Stomach (tissue), 9 donors: ENCODE data around the gene ITGB5. TPM values are rescaled to one million over a fixed set of nuclear protein-coding genes. Genes with fewer than 3 reads are reported as not detected.

Source experiments
- DNase-seq, 2 donors: peaks; one replicate each; pipeline versions ENCODE4 v3.0.0 to v3.0.0-alpha.2; 2013 to 2019
- H3K27ac ChIP-seq, 5 donors: fragments of 200-600 bp in 4 of 5; sonication (generic) in 4 of 5; one replicate each; pipeline ENCODE4 v1.5.1; 2013 to 2019; ENCODE audit warnings: mild to moderate bottlenecking in 1 of 5, moderate library complexity in 1 of 5
- H3K27me3 ChIP-seq, 3 donors: fragments of 200-600 bp; sonication (generic); one replicate each; pipeline ENCODE4 v1.5.1; 2017 to 2019; ENCODE audit warnings: mixed run types in 1 of 3
- H3K36me3 ChIP-seq, 4 donors: fragments of 200-600 bp; sonication (generic); 1 replicate in 3 of 4; 2 replicates in 1 of 4; pipeline ENCODE4 v1.5.1; 2016 to 2019
- H3K4me1 ChIP-seq, 4 donors: fragments of 200-600 bp; sonication (generic); one replicate each; pipeline ENCODE4 v1.5.1; 2016 to 2019
- H3K4me3 ChIP-seq, 4 donors: fragments of 200-600 bp; sonication (generic) in 3 of 4; one replicate each; pipeline ENCODE4 v1.5.1; 2016 to 2019; ENCODE audit warnings: mild to moderate bottlenecking in 1 of 4
- H3K9me3 ChIP-seq, 4 donors: fragments of 200-600 bp; sonication (generic); one replicate each; pipeline ENCODE4 v1.5.1; 2016 to 2019
- EP300 ChIP-seq: sonication (generic); formaldehyde crosslinking; IDR thresholded peaks from one replicate; pipeline ENCODE4 v1.6.1; 2017; ENCODE audit warnings: antibody characterized with exemption
- POLR2A ChIP-seq, 4 donors: fragments of 450-650 bp; IDR thresholded peaks; one replicate each; pipeline ENCODE4 v1.6.1; 2016; ENCODE audit warnings: antibody characterized with exemption in 4 of 4, control low read depth in 2 of 4, mild to moderate bottlenecking in 1 of 4, moderate library complexity in 1 of 4
- POLR2AphosphoS5 ChIP-seq, 3 donors: sonication (generic); formaldehyde crosslinking; IDR thresholded peaks; one replicate each; pipeline ENCODE4 v1.6.1; 2016; ENCODE audit warnings: antibody characterized with exemption in 3 of 3
- WGBS, 5 donors: extraction: QIAGEN DNeasy Blood & Tissue Kit in 3 of 5; methylation state at CpG; one replicate each; pipeline versions ENCODE4 v1.1.5 to v1.1.7; 2013 to 2018; 5-methylcytosine and 5-hydroxymethylcytosine counted together
- intact Hi-C: fragments of 100-400 bp; cut with DNase I; formaldehyde crosslinking; loops from one replicate; pipeline ENCODE4 v1.15.1; 2023; ENCODE audit warnings: low total_unique reads
- polyA plus RNA-seq, 3 donors: library from polyadenylated mRNA; stranded (reverse); fragments of 200-250 nt; gene quantifications; one replicate each; pipeline ENCODE4 v1.2.3, GENCODE V29; 2013
- total RNA-seq, 5 donors: library from RNA; depleted of rRNA; stranded (reverse); fragments of >200 nt; gene quantifications; one replicate each; pipeline versions ENCODE4 v1.1.0 to v1.2.3, GENCODE V29; 2014 to 2016
- TF ChIP-seq, protein P1 (sequence below), 7 experiments: fragments of 450-650 bp in 4 of 7; fragments of 200-600 bp in 3 of 7; sonication (generic) in 3 of 7; IDR thresholded peaks; one replicate each; pipeline ENCODE4 v1.5.1; 2016 to 2019; ENCODE audit warnings: antibody characterized with exemption in 7 of 7, control low read depth in 2 of 7, mild to moderate bottlenecking in 1 of 7
- donor health status: healthy with polysubstance abuse.
- donor health status: Bipolar disorder and iron deficiency.
- donor health status: healthy.

ITGB5 gene
- total and polyA plus RNA-seq, 8 donors, result 8.2 to 205 (median 54.1) TPM

GRCh38 chr3:124814620-124815421, 72.3 kb downstream of the ITGB5 start:
- H3K27ac ChIP-seq, result peak overlapping the region; percentile 51 to 88 (median 84)
- peak; percentile 63 to 86 for DNase-seq
- H3K4me3 ChIP-seq, result no peak overlapping the region
- intact Hi-C loops, result no loop called here
- WGBS, 5 donors, result 64 to 76% (median 68%) methylated on average over 10 to 11 of the region's 11 CpGs
- no peaks in the 10 kb centered on the region for H3K9me3 ChIP-seq
- no peaks in the 10 kb centered on the region for H3K27me3 ChIP-seq
- peaks cover 0 to 31% (median 18%) of the 10 kb centered on the region in 4 donors for H3K36me3 ChIP-seq
- TF ChIP-seq POLR2AphosphoS5 (IDR thresholded peaks at IDR 0.05), result peak in 2 of 3 donors; percentile 41 to 82
- no peak for TF ChIP-seq POLR2A (IDR thresholded peaks at IDR 0.05)
- no peak for TF ChIP-seq EP300
- TF ChIP-seq, protein P1, sequence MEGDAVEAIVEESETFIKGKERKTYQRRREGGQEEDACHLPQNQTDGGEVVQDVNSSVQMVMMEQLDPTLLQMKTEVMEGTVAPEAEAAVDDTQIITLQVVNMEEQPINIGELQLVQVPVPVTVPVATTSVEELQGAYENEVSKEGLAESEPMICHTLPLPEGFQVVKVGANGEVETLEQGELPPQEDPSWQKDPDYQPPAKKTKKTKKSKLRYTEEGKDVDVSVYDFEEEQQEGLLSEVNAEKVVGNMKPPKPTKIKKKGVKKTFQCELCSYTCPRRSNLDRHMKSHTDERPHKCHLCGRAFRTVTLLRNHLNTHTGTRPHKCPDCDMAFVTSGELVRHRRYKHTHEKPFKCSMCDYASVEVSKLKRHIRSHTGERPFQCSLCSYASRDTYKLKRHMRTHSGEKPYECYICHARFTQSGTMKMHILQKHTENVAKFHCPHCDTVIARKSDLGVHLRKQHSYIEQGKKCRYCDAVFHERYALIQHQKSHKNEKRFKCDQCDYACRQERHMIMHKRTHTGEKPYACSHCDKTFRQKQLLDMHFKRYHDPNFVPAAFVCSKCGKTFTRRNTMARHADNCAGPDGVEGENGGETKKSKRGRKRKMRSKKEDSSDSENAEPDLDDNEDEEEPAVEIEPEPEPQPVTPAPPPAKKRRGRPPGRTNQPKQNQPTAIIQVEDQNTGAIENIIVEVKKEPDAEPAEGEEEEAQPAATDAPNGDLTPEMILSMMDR (IDR thresholded peaks at IDR 0.05), result no peak
- peaks cover 32 to 65% (median 52%) of the 10 kb centered on the region in 4 donors for H3K4me1 ChIP-seq

DNA sequence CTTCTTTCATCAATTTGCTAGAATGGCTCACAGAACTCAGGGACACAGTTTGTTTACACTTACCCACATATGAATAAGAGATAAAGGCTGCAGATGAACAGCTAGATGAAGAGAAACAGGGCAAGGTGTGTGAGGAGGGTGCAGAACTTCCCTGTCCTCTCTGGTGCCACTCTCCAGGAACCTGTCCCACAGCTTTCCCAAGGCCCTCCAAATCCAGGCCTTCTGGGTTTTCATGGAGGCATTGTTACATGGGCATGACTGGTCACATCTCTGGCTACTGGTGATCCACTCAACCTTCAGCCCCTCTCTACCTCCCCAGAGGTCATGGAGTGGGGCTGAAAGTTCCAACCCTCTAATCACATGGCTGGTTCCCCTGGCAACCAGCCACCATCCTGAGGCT, 73.6 kb downstream of the ITGB5 start:
- DNase-seq, result no peak
- H3K4me1 ChIP-seq, result peaks cover 32 to 53% (median 44%) of the 10 kb centered on the region in 4 donors
- H3K36me3 ChIP-seq, result peaks cover 0 to 36% (median 19%) of the 10 kb centered on the region in 4 donors
- H3K9me3 ChIP-seq, result no peaks in the 10 kb centered on the region
- H3K27me3 ChIP-seq, result no peaks in the 10 kb centered on the region
- no peak overlapping the region for H3K4me3 ChIP-seq
- H3K27ac ChIP-seq, result peak overlapping the region; percentile 77 to 88 (median 84)
- intact Hi-C loops, result no loop called here
- TF ChIP-seq POLR2A (IDR thresholded peaks at IDR 0.05) (no peak), EP300 (no peak), POLR2AphosphoS5 (IDR thresholded peaks at IDR 0.05) (no peak)
- TF ChIP-seq, protein P1 (IDR thresholded peaks at IDR 0.05), result no peak

- peak overlapping the region in 1 of 4 donors; percentile 4 for H3K4me3 ChIP-seq
- intact Hi-C loops, result no loop called here
- H3K4me1 ChIP-seq, result peaks cover 32 to 49% (median 43%) of the 10 kb centered on the region in 4 donors
- H3K27me3 ChIP-seq, result no peaks in the 10 kb centered on the region
- peaks cover 0 to 30% (median 15%) of the 10 kb centered on the region in 4 donors for H3K36me3 ChIP-seq
- 45 to 54% (median 46%) methylated on average over 15 of the region's 15 CpGs for WGBS, 5 donors
- TF ChIP-seq, protein P1 (IDR thresholded peaks at IDR 0.05), result no peak
- peak; percentile 80 to 95 (median 94) for TF ChIP-seq POLR2AphosphoS5 (IDR thresholded peaks at IDR 0.05)
- peak overlapping the region; percentile 77 to 88 (median 84) for H3K27ac ChIP-seq
- no peaks in the 10 kb centered on the region for H3K9me3 ChIP-seq
- peak; percentile 64 to 84 for DNase-seq
Observed at GRCh38 chr3:124812291-124813265, 74.6 kb downstream of the ITGB5 start.

GRCh38 chr3:124811436-124811835, 75.7 kb downstream of the ITGB5 start:
- peak in 1 of 2 donors; percentile 44 for DNase-seq
- H3K4me1 ChIP-seq, result peaks cover 32 to 49% (median 43%) of the 10 kb centered on the region in 4 donors
- H3K27ac ChIP-seq, result peak overlapping the region in 3 of 5 donors; percentile 84 to 88 (median 84)
- TF ChIP-seq POLR2AphosphoS5 (IDR thresholded peaks at IDR 0.05) (no peak), EP300 (no peak), POLR2A (IDR thresholded peaks at IDR 0.05) (no peak)
- TF ChIP-seq, protein P1 (IDR thresholded peaks at IDR 0.05), result no peak
- no peaks in the 10 kb centered on the region for H3K27me3 ChIP-seq
- no peak overlapping the region for H3K4me3 ChIP-seq
- H3K36me3 ChIP-seq, result peaks cover 0 to 25% (median 6%) of the 10 kb centered on the region in 4 donors
- H3K9me3 ChIP-seq, result no peaks in the 10 kb centered on the region
- 57 to 86% (median 77%) methylated on average over 5 of the region's 5 CpGs for WGBS, 5 donors
- intact Hi-C loops, result no loop called here
